NT2/D1 (cell line): ENCODE results near the gene RGL4.

ENCODE experiments used
- SUZ12 ChIP-seq: IDR thresholded peaks from 2 replicates; pipeline ENCODE4 v1.6.1; 2011; ENCODE audit not compliant: insufficient read length, insufficient read depth; ENCODE audit errors: extremely low read depth
- YY1 ChIP-seq: IDR thresholded peaks from 2 replicates; pipeline ENCODE4 v1.6.1; 2011; ENCODE audit not compliant: insufficient read length, insufficient read depth
- ZNF274 ChIP-seq: IDR thresholded peaks from 2 replicates; pipeline ENCODE4 v1.6.1; 2011; ENCODE audit warnings: mild to moderate bottlenecking, low read depth, low read length

DNA sequence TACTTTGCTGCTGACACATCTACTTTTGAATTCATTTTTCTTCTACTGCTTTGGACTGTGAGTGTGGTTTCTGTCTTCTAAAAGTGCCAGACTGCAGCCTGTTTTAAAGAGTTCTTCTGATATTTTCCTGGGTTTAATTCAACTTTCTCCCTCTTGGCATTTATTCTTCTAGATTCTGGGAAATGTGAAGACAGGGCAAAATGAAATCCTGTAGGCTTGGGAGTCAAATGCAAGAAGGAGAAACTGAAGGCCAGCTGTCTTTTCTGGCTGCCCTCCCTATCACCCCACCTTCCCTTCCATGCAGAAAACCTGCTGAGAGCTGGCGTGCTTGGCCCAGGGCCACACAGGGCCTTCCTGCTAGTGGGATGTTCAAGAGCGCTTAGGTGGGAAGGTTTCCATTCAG, 52.5 kb downstream of the RGL4 start:
- no peak for TF ChIP-seq ZNF274
- TF ChIP-seq YY1: no peak
- TF ChIP-seq SUZ12: no peak
